HG02798 (cell line): ENCODE measurements around the gene PRR16.

Experiments used
- ATAC-seq: cut with Tn5 transposase; IDR thresholded peaks from one replicate; pipeline ENCODE4 v1.9.1; 2021; ENCODE audit warnings: mild to moderate bottlenecking; ENCODE audit not compliant: unreplicated experiment, poor library complexity

PRR16 gene

GRCh38 chr5:120555345-120555744 is 91.2 kb downstream of the PRR16 start:
- no peak for ATAC-seq

- ATAC-seq, result no peak
These were observed 99.9 kb downstream of the PRR16 start for GRCh38 chr5:120564013-120564412.

GRCh38 chr5:120567066-120567465 is 103.0 kb downstream of the PRR16 start:
- ATAC-seq, result no peak

GRCh38 chr5:120567921-120568320 is 103.8 kb downstream of the PRR16 start:
- no peak for ATAC-seq

GRCh38 chr5:120568711-120569110 is 104.6 kb downstream of the PRR16 start:
- ATAC-seq, result no peak

- no peak for ATAC-seq
These were observed 112.5 kb downstream of the PRR16 start for GRCh38 chr5:120576588-120576987.

GRCh38 chr5:120582635-120583034 is 118.5 kb downstream of the PRR16 start:
- no peak for ATAC-seq

GRCh38 chr5:120586646-120587045 is 122.5 kb downstream of the PRR16 start:
- ATAC-seq, result no peak

- no peak for ATAC-seq
These were observed 127.8 kb downstream of the PRR16 start for GRCh38 chr5:120591911-120592310.

GRCh38 chr5:120599576-120599975 is 135.5 kb downstream of the PRR16 start:
- no peak for ATAC-seq

GRCh38 chr5:120600639-120601038 is 136.5 kb downstream of the PRR16 start:
- ATAC-seq, result no peak

- no peak for ATAC-seq
These were observed 137.9 kb downstream of the PRR16 start for GRCh38 chr5:120602033-120602432.

- ATAC-seq, result no peak
These were observed 140.8 kb downstream of the PRR16 start for GRCh38 chr5:120604884-120605283.

GRCh38 chr5:120605325-120606079 is 141.4 kb downstream of the PRR16 start:
- ATAC-seq, result no peak

GRCh38 chr5:120609570-120609969 is 145.5 kb downstream of the PRR16 start:
- ATAC-seq, result no peak

- ATAC-seq, result no peak
These were observed 146.0 kb downstream of the PRR16 start for GRCh38 chr5:120610145-120610544.

GRCh38 chr5:120613729-120614128 is 149.6 kb downstream of the PRR16 start:
- no peak for ATAC-seq

GRCh38 chr5:120614531-120615180 is 150.6 kb downstream of the PRR16 start:
- no peak for ATAC-seq

- ATAC-seq, result no peak
These were observed 152.0 kb downstream of the PRR16 start for GRCh38 chr5:120615967-120616645.

- no peak for ATAC-seq
These were observed 157.2 kb downstream of the PRR16 start for GRCh38 chr5:120621339-120621738.

GRCh38 chr5:120624021-120624563 is 160.0 kb downstream of the PRR16 start:
- no peak for ATAC-seq
